GM23248 (cell line): ENCODE data around the gene TNFRSF19.

Source experiments
- EZH2 ChIP-seq: fragments of 200-600 bp; sonication (generic); IDR thresholded peaks from 2 replicates; pipeline ENCODE4 v1.6.1; 2018; ENCODE audit warnings: antibody characterized with exemption, mild to moderate bottlenecking; ENCODE audit not compliant: insufficient read depth, poor library complexity, severe bottlenecking
- EZH2phosphoT487 ChIP-seq: fragments of 200-600 bp; sonication (generic); IDR thresholded peaks from 2 replicates; pipeline ENCODE4 v1.6.1; 2018; ENCODE audit warnings: antibody characterized with exemption, moderate library complexity, mild to moderate bottlenecking, low read depth; ENCODE audit not compliant: insufficient read depth

DNA sequence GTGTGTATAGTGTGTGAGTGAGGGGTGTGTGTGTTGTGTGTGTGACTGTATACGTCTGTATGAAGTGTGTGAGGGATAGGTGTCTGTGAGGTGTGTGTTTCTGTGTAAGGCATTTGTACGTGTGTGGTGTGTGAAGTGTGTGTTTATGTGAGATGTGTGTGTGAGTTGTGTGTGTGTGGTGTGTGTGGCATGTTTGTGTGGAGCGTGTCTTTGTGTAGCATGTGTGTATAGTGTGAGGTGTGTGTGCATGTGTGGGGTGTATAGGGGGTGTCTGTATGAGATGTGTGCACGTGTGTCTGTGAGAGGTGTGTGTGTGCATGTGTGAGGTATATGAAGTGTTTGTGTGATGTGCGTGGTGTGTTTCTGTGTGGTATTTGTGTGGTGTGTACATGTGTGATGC lies 13.2 kb upstream of the TNFRSF19 start:
- TF ChIP-seq EZH2 (no peak), EZH2phosphoT487 (no peak)
